Measurements from ENCODE around the gene PHOX2B. TPM values are rescaled to one million over a fixed set of nuclear protein-coding genes. Genes with fewer than 3 reads are reported as not detected.

The PHOX2B gene
- polyA plus RNA-seq, 1 of the 3 experiments (the other 2 are of a cell fraction) = 0.95 TPM

GRCh38 chr4:41746025-41746439, 2.5 kb downstream of the PHOX2B start:
- WGBS (ENCODE audit: low lambda C conversion rate) = 8% methylated on average over 17 of the region's 36 CpGs
- peaks cover 0 to 4% of the 10 kb centered on the region in 2 experiments for H3K36me3 ChIP-seq (replicated peaks in 1 of 2; ENCODE audit: control insufficient read depth in 1 of 2, insufficient read depth in 2 of 2, low read length in 1 of 2)
- H2AFZ ChIP-seq (ENCODE audit: low read depth) = no peak overlapping the region
- TF ChIP-seq RFX5 (IDR thresholded peaks at IDR 0.05; ENCODE audit: low read length) (no peak), JUND (IDR thresholded peaks at IDR 0.05) (no peak), ZBTB33 (IDR thresholded peaks at IDR 0.05; ENCODE audit: borderline replicate concordance, low read depth) (no peak), NFIC (IDR thresholded peaks at IDR 0.05; ENCODE audit: borderline replicate concordance) (no peak), REST (IDR thresholded peaks at IDR 0.05; ENCODE audit: low read depth, low read length) (no peak), FOXJ3 (CRISPR knock-in tag; IDR thresholded peaks at IDR 0.05) (no peak), MEF2A (IDR thresholded peaks at IDR 0.05; ENCODE audit: borderline replicate concordance, low read depth) (no peak), CTCF (IDR thresholded peaks at IDR 0.05) (no peak), IRF3 (IDR thresholded peaks at IDR 0.05; ENCODE audit: low read depth, low read length) (no peak), EP300 (IDR thresholded peaks at IDR 0.05; ENCODE audit: borderline replicate concordance in 1 of 2, low read depth in 1 of 2, low read length in 1 of 2) (no peak), USF2 (IDR thresholded peaks at IDR 0.05; ENCODE audit: borderline replicate concordance, low read depth, low read length) (no peak), RCOR1 (IDR thresholded peaks at IDR 0.05; ENCODE audit: low read length) (no peak), TEAD4 (IDR thresholded peaks at IDR 0.05; ENCODE audit: borderline replicate concordance, insufficient read depth) (no peak), FOSL2 (IDR thresholded peaks at IDR 0.05; ENCODE audit: borderline replicate concordance, low read depth) (no peak), RXRA (IDR thresholded peaks at IDR 0.05; ENCODE audit: borderline replicate concordance, low read depth) (no peak), RAD21 (IDR thresholded peaks at IDR 0.05; ENCODE audit: low read length) (no peak), TCF12 (IDR thresholded peaks at IDR 0.05) (no peak), POLR2AphosphoS5 (IDR thresholded peaks at IDR 0.05; ENCODE audit: low read depth, low read length) (no peak)
- CTCF ChIA-PET = interaction anchor here (0.7 to 4.5 kb wide), 5 partner anchors 109 to 143 kb away, joined by 3 to 25 read pairs (median 3); no protein-coding TSS in a partner anchor
- no peaks in the 10 kb centered on the region for H3K79me2 ChIP-seq (ENCODE audit: insufficient read depth)
- no peak overlapping the region for H3K4me2 ChIP-seq
- no peak overlapping the region for H3K9ac ChIP-seq
- H3K4me1 ChIP-seq (ENCODE audit: control insufficient read depth in 1 of 2, insufficient read depth in 2 of 2, low read depth in 1 of 2, low read length in 1 of 2) = peaks cover 0 to 16% of the 10 kb centered on the region in 2 experiments; a peak in 2 of 4 replicates
- H3K9me2 ChIP-seq = no peaks in the 10 kb centered on the region
- H3K4me3 ChIP-seq (ENCODE audit: low read depth in 2 of 2, low read length in 1 of 2) = peak overlapping the region in 1 of 2 experiments; percentile 56; a peak in 2 of 4 replicates
- DNase-seq = no peak
- H3K27me3 ChIP-seq (ENCODE audit: insufficient read depth) = peaks cover 67% of the 10 kb centered on the region
- POLR2A ChIA-PET = interaction anchor here (6.3 kb wide), 2 partner anchors 115 to 135 kb away, joined by 288 to 461 read pairs; no protein-coding TSS in a partner anchor
- H3F3A ChIP-seq (replicated peaks; ENCODE audit: insufficient read depth) = no peaks in the 10 kb centered on the region
- no peaks in the 10 kb centered on the region for H3K9me3 ChIP-seq
- H4K20me1 ChIP-seq (ENCODE audit: insufficient read depth) = no peaks in the 10 kb centered on the region
- peak overlapping the region in 1 of 2 experiments; percentile 100; a peak in 2 of 4 replicates for H3K27ac ChIP-seq (ENCODE audit: low read depth in 2 of 2, low read length in 1 of 2)

Data from SK-N-SH (cell line).